ENCODE data around the gene BICC1.

BICC1 gene

GRCh38 chr10:58608351-58608750 lies 95.7 kb downstream of the BICC1 start:
- no peak for DNase-seq

- DNase-seq: no peak
Measured at GRCh38 chr10:58608826-58609531, 96.3 kb downstream of the BICC1 start.

GRCh38 chr10:58609532-58610150 lies 97.0 kb downstream of the BICC1 start:
- no peak for DNase-seq

GRCh38 chr10:58615237-58615935 lies 102.7 kb downstream of the BICC1 start:
- DNase-seq: no peak

- DNase-seq: no peak
Measured at GRCh38 chr10:58618158-58618676, 105.5 kb downstream of the BICC1 start.

GRCh38 chr10:58621379-58622077 lies 108.9 kb downstream of the BICC1 start:
- no peak for DNase-seq

GRCh38 chr10:58622246-58622645 lies 109.6 kb downstream of the BICC1 start:
- DNase-seq: no peak

GRCh38 chr10:58625070-58625469 lies 112.4 kb downstream of the BICC1 start:
- DNase-seq: no peak

GRCh38 chr10:58627392-58627791 lies 114.7 kb downstream of the BICC1 start:
- DNase-seq: no peak

GRCh38 chr10:58631715-58632114 lies 119.0 kb downstream of the BICC1 start:
- no peak for DNase-seq

- DNase-seq: no peak
Measured at GRCh38 chr10:58632216-58632615, 119.5 kb downstream of the BICC1 start.

GRCh38 chr10:58637352-58637751 lies 124.7 kb downstream of the BICC1 start:
- no peak for DNase-seq

- no peak for DNase-seq
Measured at GRCh38 chr10:58638388-58638787, 125.7 kb downstream of the BICC1 start.

GRCh38 chr10:58641095-58641531 lies 128.4 kb downstream of the BICC1 start:
- DNase-seq: no peak

GRCh38 chr10:58641708-58642107 lies 129.0 kb downstream of the BICC1 start:
- DNase-seq: no peak

- DNase-seq: no peak
Measured at GRCh38 chr10:58642283-58642682, 129.6 kb downstream of the BICC1 start.

- no peak for DNase-seq
Measured at GRCh38 chr10:58642916-58643428, 130.3 kb downstream of the BICC1 start.

- DNase-seq: no peak
Measured at GRCh38 chr10:58644311-58644710, 131.6 kb downstream of the BICC1 start.

- no peak for DNase-seq
Measured at GRCh38 chr10:58645416-58646146, 132.9 kb downstream of the BICC1 start.

- no peak for DNase-seq
Measured at GRCh38 chr10:58647376-58648112, 134.9 kb downstream of the BICC1 start.

- DNase-seq: no peak
Measured at GRCh38 chr10:58648131-58648530, 135.5 kb downstream of the BICC1 start.

- DNase-seq: no peak
Measured at GRCh38 chr10:58651040-58651439, 138.4 kb downstream of the BICC1 start.

Measured in activated gamma-delta T cell treated with Interleukin-2 at 50 U/mL for 16 hours (primary cell).